NB4 (cell line): ENCODE measurements around the gene TEX264.

ENCODE experiments used
- DNase-seq: peaks from one replicate; pipeline ENCODE4 v3.0.0; 2010; ENCODE audit warnings: low read depth
- H3K4me3 ChIP-seq: one replicate; pipeline ENCODE4 v1.5.1; 2011; ENCODE audit warnings: mild to moderate bottlenecking, low read depth, low read length, moderate library complexity
- CTCF ChIP-seq: IDR thresholded peaks from one replicate; pipeline ENCODE4 v1.5.1; 2012; ENCODE audit warnings: low read depth, low read length
- MAX ChIP-seq: IDR thresholded peaks from 2 replicates; pipeline ENCODE4 v1.6.1; 2011; ENCODE audit warnings: low read depth, low read length
- MYC ChIP-seq: IDR thresholded peaks from 2 replicates; pipeline ENCODE4 v1.6.1; 2011; ENCODE audit warnings: low read depth, low read length
- POLR2A ChIP-seq: IDR thresholded peaks from 2 replicates; pipeline ENCODE4 v1.6.1; 2011; ENCODE audit warnings: mild to moderate bottlenecking; ENCODE audit not compliant: insufficient read length; ENCODE audit errors: extremely low read depth

TEX264 gene

GRCh38 chr3:51686056-51686455, 15.0 kb downstream of the TEX264 start:
- no peak for DNase-seq
- H3K4me3 ChIP-seq = no peak overlapping the region
- TF ChIP-seq MAX (no peak), POLR2A (no peak), CTCF (no peak), MYC (no peak)

- DNase-seq = peak; percentile 97
- peak overlapping the region; percentile 23 for H3K4me3 ChIP-seq
- TF ChIP-seq MAX (peak; percentile 41), CTCF (no peak), MYC (peak; percentile 62; the same call in 1 of the 2 replicates), POLR2A (no peak)
Observed at GRCh38 chr3:51686512-51687215, 15.6 kb downstream of the TEX264 start.

GRCh38 chr3:51687431-51688205, 16.6 kb downstream of the TEX264 start:
- H3K4me3 ChIP-seq = no peak overlapping the region
- no peak for DNase-seq
- TF ChIP-seq CTCF = no peak
- no peak for TF ChIP-seq MAX
- TF ChIP-seq POLR2A = no peak
- no peak for TF ChIP-seq MYC

GRCh38 chr3:51688206-51688600, 17.2 kb downstream of the TEX264 start:
- H3K4me3 ChIP-seq = no peak overlapping the region
- TF ChIP-seq POLR2A = no peak
- DNase-seq = no peak

- TF ChIP-seq MYC = no peak
- TF ChIP-seq POLR2A = no peak
- TF ChIP-seq CTCF = no peak
- no peak for TF ChIP-seq MAX
- no peak for DNase-seq
Observed at GRCh38 chr3:51691021-51691420, 20.0 kb downstream of the TEX264 start.

GRCh38 chr3:51691949-51692348, 20.9 kb downstream of the TEX264 start:
- DNase-seq = no peak
- no peak overlapping the region for H3K4me3 ChIP-seq
- TF ChIP-seq POLR2A (no peak), MAX (no peak), CTCF (no peak), MYC (no peak)

More at GRCh38 chr3:51691021-51691420, 20.0 kb downstream of the TEX264 start:
- no peak overlapping the region for H3K4me3 ChIP-seq
